ENCODE data around the gene STXBP6. TPM values are rescaled to one million over a fixed set of nuclear protein-coding genes. Genes with fewer than 3 reads are reported as not detected.

STXBP6 gene
- total and polyA plus RNA-seq, 2 of the 13 experiments (the other 11 are each of a cell fraction or from before 2014, with no cell fraction given), result 35.3 to 42.8 TPM

- TF ChIP-seq ARID4A (CRISPR knock-in tag; IDR thresholded peaks at IDR 0.05; ENCODE audit: borderline replicate concordance) (no peak), ETS1 (CRISPR knock-in tag; IDR thresholded peaks at IDR 0.05) (no peak), POGK (CRISPR knock-in tag; conservative IDR thresholded peaks at IDR 0.05) (0 out of 2 replicates have a peak, but pooled peaks have one; percentile 5), DNMT3B (CRISPR knock-in tag; conservative IDR thresholded peaks at IDR 0.05) (no peak), NKX3-1 (CRISPR knock-in tag; IDR thresholded peaks at IDR 0.05) (no peak), NFRKB (IDR thresholded peaks at IDR 0.05) (no peak), FUBP1 (CRISPR knock-in tag; IDR thresholded peaks at IDR 0.05; ENCODE audit: borderline replicate concordance) (no peak), AGO1 (IDR thresholded peaks at IDR 0.05; ENCODE audit: low read depth, low read length, poor library complexity, severe bottlenecking) (no peak), ZNF713 (CRISPR knock-in tag; IDR thresholded peaks at IDR 0.05) (peak; percentile 48; the same call in 1 of the 2 replicates), HIVEP1 (CRISPR knock-in tag; IDR thresholded peaks at IDR 0.05) (no peak), ZNF264 (CRISPR knock-in tag; IDR thresholded peaks at IDR 0.05) (peak; percentile 35; the same call in 1 of the 2 replicates), ZFP41 (CRISPR knock-in tag; IDR thresholded peaks at IDR 0.05; ENCODE audit: borderline replicate concordance) (0 out of 2 replicates have a peak, but pooled peaks have one; percentile 50), IRX3 (CRISPR knock-in tag; IDR thresholded peaks at IDR 0.05; ENCODE audit: borderline replicate concordance, low read depth) (no peak), THAP9 (CRISPR knock-in tag; IDR thresholded peaks at IDR 0.05; ENCODE audit: borderline replicate concordance) (no peak), PAX8 (CRISPR knock-in tag; IDR thresholded peaks at IDR 0.05; ENCODE audit: borderline replicate concordance) (0 out of 2 replicates have a peak, but pooled peaks have one; percentile 30), ZNF7 (CRISPR knock-in tag; IDR thresholded peaks at IDR 0.05) (peak; percentile 34; the same call in 1 of the 2 replicates)
These were observed 212.5 kb downstream of the STXBP6 start (continued) for GRCh38 chr14:24837280-24838046.

Measured in HepG2 (cell line).